CD4-positive, alpha-beta T cell treated with Interleukin-17A for 1 hour (primary cell): Measurements from ENCODE around the gene CNTN1.

Experiments used
- DNase-seq: peaks from one replicate; pipeline ENCODE4 v3.0.0-alpha.2; 2020

The CNTN1 gene

DNA sequence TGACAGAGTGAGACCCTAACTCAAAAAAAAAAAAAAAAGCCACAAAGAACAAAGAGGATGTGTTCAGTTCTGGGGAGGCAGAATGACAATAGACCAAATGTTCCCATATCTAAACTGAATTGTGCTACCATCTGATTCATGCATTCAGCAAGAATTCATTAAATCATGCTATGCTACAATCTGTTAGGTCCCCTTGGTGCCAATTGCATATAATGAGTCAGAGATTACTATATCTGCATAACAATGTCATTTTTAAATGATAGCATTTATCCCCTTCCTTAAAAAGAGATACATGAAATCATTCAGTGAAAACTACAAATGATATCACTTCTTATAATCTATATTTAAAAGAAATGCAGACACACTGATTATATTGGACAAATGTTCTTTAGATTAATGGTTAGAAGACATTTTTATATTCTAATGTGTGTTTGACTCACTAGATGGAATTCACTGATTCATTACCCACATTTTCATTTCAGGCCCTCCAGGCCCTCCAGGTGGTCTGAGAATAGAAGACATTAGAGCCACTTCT lies 288.3 kb downstream of the CNTN1 start:
- no peak for DNase-seq

GRCh38 chr12:40986001-40986400 lies 293.8 kb downstream of the CNTN1 start:
- no peak for DNase-seq

- DNase-seq = no peak
Observed at GRCh38 chr12:40988355-40988754, 296.1 kb downstream of the CNTN1 start.

DNA sequence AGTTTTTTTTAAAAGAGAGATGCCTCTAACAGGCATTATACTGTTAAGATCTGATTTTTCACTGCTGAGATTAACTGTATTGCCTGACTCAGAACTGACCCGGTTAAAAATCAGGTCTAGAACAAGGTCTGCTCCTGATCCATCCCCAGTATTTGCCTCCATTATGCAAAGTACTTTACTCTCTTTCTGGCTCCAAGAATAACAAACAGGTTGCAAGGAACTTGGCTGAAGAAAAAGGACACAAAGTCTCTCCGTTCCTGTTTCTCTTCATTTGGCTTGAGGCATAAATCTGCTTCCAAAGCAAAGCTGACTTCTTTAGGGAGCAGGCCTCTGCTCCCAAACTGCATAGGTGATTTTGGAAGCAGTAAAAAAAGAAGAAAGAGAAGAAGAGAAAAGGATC lies 296.6 kb downstream of the CNTN1 start:
- DNase-seq = no peak

GRCh38 chr12:40989785-40990184 lies 297.5 kb downstream of the CNTN1 start:
- no peak for DNase-seq

DNA sequence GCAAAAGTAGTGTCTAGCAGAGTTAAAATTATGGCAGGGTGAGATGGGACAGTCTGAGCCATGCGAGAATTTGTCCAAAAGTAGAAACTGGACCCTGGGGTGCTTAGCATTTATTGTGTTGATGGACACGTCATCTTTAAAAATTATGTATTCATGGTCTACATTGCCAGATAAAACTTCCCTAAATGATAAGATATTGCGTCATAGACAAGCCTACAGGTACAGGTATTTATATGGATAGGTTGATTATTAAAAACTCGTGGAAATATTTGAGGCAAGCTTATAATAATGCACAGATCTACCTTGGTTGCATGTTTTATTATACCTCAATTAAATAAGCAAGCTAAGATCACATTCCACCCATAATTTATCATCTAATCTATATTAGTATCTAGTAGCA lies 299.9 kb downstream of the CNTN1 start:
- no peak for DNase-seq

DNA sequence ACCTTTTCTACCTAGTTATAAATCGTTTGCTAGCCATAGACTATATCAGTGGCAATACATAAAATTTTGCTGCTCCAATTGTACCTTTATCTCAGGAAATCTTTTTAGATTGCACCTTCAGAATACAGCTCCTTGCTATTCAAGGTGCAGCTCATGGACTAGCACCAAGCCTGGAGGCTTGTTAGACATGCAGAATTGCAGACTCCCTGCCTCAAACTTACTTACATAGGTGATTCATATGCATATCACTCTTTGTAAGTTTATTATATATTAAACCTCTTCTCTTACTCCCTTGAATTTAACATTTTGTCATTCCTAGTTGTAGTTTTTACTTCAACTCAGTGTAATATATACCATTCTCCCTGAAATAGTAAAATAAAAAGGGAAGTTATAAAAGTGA lies 300.4 kb downstream of the CNTN1 start:
- no peak for DNase-seq

GRCh38 chr12:40993158-40993557 lies 300.9 kb downstream of the CNTN1 start:
- DNase-seq = no peak

GRCh38 chr12:40996091-40996490 lies 303.9 kb downstream of the CNTN1 start:
- DNase-seq = no peak

GRCh38 chr12:40999210-40999609 lies 307.0 kb downstream of the CNTN1 start:
- DNase-seq = no peak

GRCh38 chr12:41008472-41008871 lies 316.2 kb downstream of the CNTN1 start:
- no peak for DNase-seq

GRCh38 chr12:41011939-41012338 lies 319.7 kb downstream of the CNTN1 start:
- no peak for DNase-seq

DNA sequence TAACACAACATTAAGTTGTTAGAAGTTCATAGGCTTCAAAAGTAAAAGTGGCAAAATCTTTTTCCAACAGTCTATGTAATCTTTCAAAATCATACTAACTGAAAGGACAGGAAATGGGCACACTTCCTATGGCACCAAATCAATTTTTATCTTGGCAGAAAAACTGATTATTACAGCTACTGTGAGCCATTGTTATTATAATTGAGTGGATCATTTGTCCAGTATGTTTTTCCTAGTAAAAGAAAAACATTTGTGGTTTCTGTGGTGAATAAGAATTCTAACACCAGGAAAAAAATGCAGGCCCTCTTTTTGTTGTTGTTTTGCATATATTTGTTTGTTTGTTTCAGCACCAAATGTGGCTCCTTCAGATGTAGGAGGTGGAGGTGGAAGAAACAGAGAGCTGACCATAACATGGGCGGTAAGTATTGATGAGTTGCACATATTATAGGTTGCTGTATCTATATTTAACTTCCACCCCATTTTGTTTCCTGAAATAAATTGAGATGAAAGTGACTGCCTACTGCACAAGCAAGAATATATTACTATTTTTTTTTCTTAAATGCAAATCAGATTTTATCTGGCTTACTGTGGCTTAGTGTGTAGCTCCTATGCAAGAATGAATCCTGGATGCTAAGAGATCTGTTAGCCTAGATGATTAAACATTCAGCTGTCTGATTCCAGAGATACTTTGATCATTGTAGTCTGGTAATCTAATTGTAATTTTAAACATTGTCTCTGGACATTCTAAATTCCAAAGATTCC lies 321.8 kb downstream of the CNTN1 start:
- DNase-seq = no peak

DNA sequence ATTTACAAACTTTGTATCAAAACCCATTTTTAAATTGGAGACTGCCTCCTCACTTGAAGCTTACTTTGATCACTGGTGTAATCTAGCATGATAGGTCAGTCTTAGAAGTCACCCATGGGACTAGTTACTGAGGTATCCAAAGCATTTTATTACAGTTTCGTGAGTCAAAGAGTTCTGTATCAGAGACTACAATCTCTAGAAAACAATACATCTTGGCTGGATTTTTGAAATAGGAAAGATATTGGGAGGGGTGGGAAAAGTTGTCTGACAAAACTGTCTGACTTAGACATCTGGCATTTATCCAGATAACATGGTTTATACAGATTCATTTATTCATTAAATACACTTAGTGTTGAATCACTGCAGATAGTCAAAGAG lies 322.4 kb downstream of the CNTN1 start:
- DNase-seq = no peak

- no peak for DNase-seq
Observed at GRCh38 chr12:41018010-41018409, 325.8 kb downstream of the CNTN1 start.

- DNase-seq = no peak
Observed at GRCh38 chr12:41019461-41019860, 327.2 kb downstream of the CNTN1 start.

- no peak for DNase-seq
Observed at GRCh38 chr12:41023836-41024235, 331.6 kb downstream of the CNTN1 start.

DNA sequence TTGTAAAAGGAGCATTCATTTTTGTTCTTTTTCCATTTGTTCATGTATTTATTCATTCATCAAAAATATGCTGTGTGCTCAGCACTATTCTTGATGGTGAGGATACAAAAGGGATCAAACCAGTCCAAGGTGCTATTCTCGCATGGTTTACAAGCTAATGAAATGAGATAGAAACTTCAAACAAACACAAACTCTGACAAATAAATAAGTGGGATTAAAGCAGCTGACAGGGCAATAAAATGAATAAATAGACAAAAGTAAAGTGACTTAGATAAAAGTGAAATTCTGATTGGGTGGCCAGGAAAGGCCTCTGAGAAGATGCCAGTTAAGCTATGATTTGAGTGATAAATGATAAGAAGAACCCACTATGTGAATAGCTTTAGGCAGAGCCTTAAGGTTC lies 333.9 kb downstream of the CNTN1 start:
- DNase-seq = no peak

- DNase-seq = no peak
Observed at GRCh38 chr12:41032386-41032785, 340.1 kb downstream of the CNTN1 start.

- DNase-seq = no peak
Observed at GRCh38 chr12:41034686-41035085, 342.4 kb downstream of the CNTN1 start.

DNA sequence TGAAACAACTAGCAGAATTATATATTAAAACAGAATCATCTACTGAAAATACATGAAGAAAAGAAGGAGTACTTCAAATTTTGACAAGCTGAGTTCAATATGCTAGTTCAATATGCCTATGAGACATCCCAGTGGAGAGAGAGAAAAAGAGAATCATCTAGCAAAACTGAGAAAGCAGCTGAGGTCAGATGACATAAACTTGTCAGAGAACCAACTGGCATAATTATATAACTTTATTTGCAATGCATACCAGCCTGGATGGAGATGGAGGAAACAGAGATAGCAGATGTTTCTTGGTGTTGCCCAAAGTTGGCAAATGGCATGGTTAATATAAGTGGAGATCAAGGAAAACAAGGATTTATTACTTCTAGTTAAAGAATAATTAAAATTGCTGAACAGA lies 347.2 kb downstream of the CNTN1 start:
- no peak for DNase-seq

- DNase-seq = no peak
Observed at GRCh38 chr12:41045509-41045908, 353.3 kb downstream of the CNTN1 start.

GRCh38 chr12:41049033-41049432 lies 356.8 kb downstream of the CNTN1 start:
- DNase-seq = no peak

DNA sequence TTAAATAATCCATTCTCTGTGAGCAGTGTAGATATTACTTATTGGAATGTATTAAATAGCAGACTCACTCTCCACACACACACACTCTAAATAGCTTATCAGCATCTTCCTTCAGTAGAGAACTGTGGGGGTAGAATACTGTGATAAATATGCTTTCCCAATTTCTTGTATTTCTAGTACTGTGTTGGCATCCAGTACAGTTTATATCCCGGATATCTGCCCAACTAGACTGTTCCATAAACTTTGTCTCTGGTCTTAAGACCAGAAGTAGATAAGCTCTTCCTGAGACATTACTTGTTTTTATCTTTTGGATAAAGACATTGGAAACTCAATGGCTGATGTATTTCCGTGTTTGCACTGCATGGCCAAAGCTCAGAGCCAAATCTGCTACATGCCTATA lies 359.7 kb downstream of the CNTN1 start:
- DNase-seq = no peak

DNA sequence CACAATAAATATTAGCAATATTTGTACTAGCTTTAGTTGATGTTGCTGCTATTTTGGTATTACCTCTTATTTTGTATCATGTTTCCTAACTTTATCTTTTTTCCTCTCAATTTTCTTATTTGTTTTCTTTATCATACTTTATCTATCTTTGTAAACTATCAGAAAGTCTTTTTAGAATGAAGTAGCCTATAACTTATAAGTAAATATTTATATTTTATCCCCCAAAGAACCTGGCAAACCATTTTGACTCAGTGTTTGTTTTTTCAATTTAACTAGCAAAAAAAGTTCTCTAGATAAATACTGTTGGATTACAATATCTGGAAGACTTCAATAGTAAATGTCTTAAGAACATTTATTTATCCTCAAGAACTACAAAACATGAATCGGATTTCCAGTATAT lies 360.2 kb downstream of the CNTN1 start:
- no peak for DNase-seq
